Brain pericyte (primary cell): ENCODE measurements around the gene CCDC107.

Experiments
- DNase-seq: peaks from one replicate; pipeline ENCODE4 v3.0.0-alpha.2; 2012; ENCODE audit warnings: low read depth, low spot score

The CCDC107 gene

GRCh38 chr9:35660966-35661415 is 2.9 kb downstream of the CCDC107 start:
- DNase-seq = no peak

GRCh38 chr9:35661756-35662350 is 3.8 kb downstream of the CCDC107 start:
- no peak for DNase-seq

- DNase-seq = no peak
Measured at GRCh38 chr9:35662437-35662836, 4.3 kb downstream of the CCDC107 start.

- peak; percentile 36 for DNase-seq
Measured at GRCh38 chr9:35664531-35665470, 6.7 kb downstream of the CCDC107 start, which contains the start of gene ARHGEF39. ARHGEF39 (minus strand) TSS chr9:35665195; CDS start chr9:35665169, 26 bp downstream.

- DNase-seq = no peak
Measured at GRCh38 chr9:35665471-35665818, 7.4 kb downstream of the CCDC107 start.

GRCh38 chr9:35666045-35666444 is 8.0 kb downstream of the CCDC107 start:
- DNase-seq = no peak

GRCh38 chr9:35666549-35666948 is 8.5 kb downstream of the CCDC107 start:
- DNase-seq = no peak

- no peak for DNase-seq
Measured at GRCh38 chr9:35667939-35668338, 9.8 kb downstream of the CCDC107 start.

GRCh38 chr9:35669331-35670145 is 11.4 kb downstream of the CCDC107 start:
- no peak for DNase-seq

- no peak for DNase-seq
Measured at GRCh38 chr9:35673132-35674024, 15.3 kb downstream of the CCDC107 start, which contains the start of gene CA9. CA9 (plus strand) TSS chr9:35673928; CDS start chr9:35673960, 32 bp downstream.

- DNase-seq = no peak
Measured at GRCh38 chr9:35674025-35674361, 15.9 kb downstream of the CCDC107 start.

- DNase-seq = no peak
Measured at GRCh38 chr9:35675204-35675603, 17.1 kb downstream of the CCDC107 start.

- no peak for DNase-seq
Measured at GRCh38 chr9:35675732-35676392, 17.8 kb downstream of the CCDC107 start.

GRCh38 chr9:35679091-35679490 is 21.0 kb downstream of the CCDC107 start:
- no peak for DNase-seq

- no peak for DNase-seq
Measured at GRCh38 chr9:35679766-35680330, 21.8 kb downstream of the CCDC107 start.

- no peak for DNase-seq
Measured at GRCh38 chr9:35680331-35681105, 22.4 kb downstream of the CCDC107 start.

GRCh38 chr9:35681341-35682002 is 23.4 kb downstream of the CCDC107 start:
- no peak for DNase-seq

- no peak for DNase-seq
Measured at GRCh38 chr9:35682051-35682450, 24.0 kb downstream of the CCDC107 start.
